H9 (cell line): ENCODE measurements around the gene ANK3. TPM values are rescaled to one million over a fixed set of nuclear protein-coding genes. Genes with fewer than 3 reads are reported as not detected.

Source experiments
- DNase-seq: peaks from one replicate; pipeline ENCODE4 v3.0.0-alpha.2; 2017
- H2AFZ ChIP-seq: one replicate; pipeline ENCODE4 v1.6.1; 2013; ENCODE audit warnings: mild to moderate bottlenecking, low read length, control low read depth, moderate library complexity
- H2AK5ac ChIP-seq: 2 replicates; pipeline ENCODE4 v1.6.1; 2013; ENCODE audit warnings: low read length, control low read depth, mixed read lengths; ENCODE audit not compliant: insufficient read length
- H2BK120ac ChIP-seq: one replicate; pipeline ENCODE4 v1.6.1; 2013; ENCODE audit warnings: low read depth, mild to moderate bottlenecking, low read length, control low read depth, inconsistent platforms; ENCODE audit not compliant: poor library complexity, severe bottlenecking
- H2BK12ac ChIP-seq: 2 replicates; pipeline ENCODE4 v1.6.1; 2013; ENCODE audit warnings: low read length, control low read depth, mixed read lengths, low read depth; ENCODE audit not compliant: insufficient read length
- H2BK15ac ChIP-seq: 2 replicates; pipeline ENCODE4 v1.6.1; 2013; ENCODE audit warnings: low read depth, low read length, control low read depth
- H2BK20ac ChIP-seq: one replicate; pipeline ENCODE4 v1.6.1; 2013; ENCODE audit warnings: low read depth, mild to moderate bottlenecking, low read length, control low read depth, inconsistent platforms; ENCODE audit not compliant: poor library complexity, severe bottlenecking
- H2BK5ac ChIP-seq: 2 replicates; pipeline ENCODE4 v1.6.1; 2013; ENCODE audit warnings: low read length, control low read depth, mixed read lengths; ENCODE audit not compliant: insufficient read length
- H3K14ac ChIP-seq: 2 replicates; pipeline ENCODE4 v1.6.1; 2013; ENCODE audit warnings: low read length, control low read depth; ENCODE audit not compliant: insufficient read depth
- H3K18ac ChIP-seq: 2 replicates; pipeline ENCODE4 v1.6.1; 2013; ENCODE audit warnings: low read depth, mild to moderate bottlenecking, mixed read lengths, low read length, control low read depth; ENCODE audit not compliant: insufficient read length
- H3K23ac ChIP-seq: 2 replicates; pipeline ENCODE4 v1.6.1; 2013; ENCODE audit warnings: low read length, control low read depth, mixed read lengths, low read depth; ENCODE audit not compliant: insufficient read length
- H3K23me2 ChIP-seq: 2 replicates; pipeline ENCODE4 v1.6.1; 2013; ENCODE audit warnings: low read depth, mild to moderate bottlenecking, mixed read lengths, low read length, control low read depth; ENCODE audit not compliant: insufficient read length, poor library complexity, severe bottlenecking
- H3K27ac ChIP-seq: 2 replicates; pipeline ENCODE4 v1.5.1; 2013; ENCODE audit warnings: low read length, control low read depth, mixed read lengths, low read depth; ENCODE audit not compliant: insufficient read length
- H3K27me3 ChIP-seq: 2 replicates; pipeline ENCODE4 v1.6.1; 2013; ENCODE audit warnings: low read length, control low read depth, inconsistent platforms; ENCODE audit not compliant: insufficient read depth
- H3K4ac ChIP-seq: 2 replicates; pipeline ENCODE4 v1.6.1; 2013; ENCODE audit warnings: low read depth, mild to moderate bottlenecking, control low read depth, inconsistent platforms, low read length, moderate library complexity
- H3K4me1 ChIP-seq: 2 replicates; pipeline ENCODE4 v1.6.1; 2013; ENCODE audit warnings: low read length, control low read depth, inconsistent platforms; ENCODE audit not compliant: insufficient read depth
- H3K4me2 ChIP-seq: 2 replicates; pipeline ENCODE4 v1.6.1; 2013; ENCODE audit warnings: low read length, control low read depth, mixed read lengths; ENCODE audit not compliant: insufficient read length, insufficient read depth
- H3K56ac ChIP-seq: 2 replicates; pipeline ENCODE4 v1.6.1; 2013; ENCODE audit warnings: low read depth, mild to moderate bottlenecking, mixed read lengths, low read length, control low read depth; ENCODE audit not compliant: insufficient read length
- H3K79me1 ChIP-seq: 2 replicates; pipeline ENCODE4 v1.6.1; 2013; ENCODE audit warnings: low read depth, mild to moderate bottlenecking, moderate library complexity, low read length, control low read depth, inconsistent platforms; ENCODE audit not compliant: insufficient read depth, poor library complexity, severe bottlenecking
- H3K79me2 ChIP-seq: 2 replicates; pipeline ENCODE4 v1.6.1; 2013; ENCODE audit warnings: low read length, control low read depth, inconsistent platforms; ENCODE audit not compliant: insufficient read depth
- H3K9ac ChIP-seq: 2 replicates; pipeline ENCODE4 v1.6.1; 2013; ENCODE audit warnings: low read length, control low read depth, mixed read lengths; ENCODE audit not compliant: insufficient read length; ENCODE audit errors: extremely low read depth
- H3K9me3 ChIP-seq: one replicate; pipeline ENCODE4 v1.6.1; 2013; ENCODE audit warnings: low read depth, low read length, inconsistent platforms; ENCODE audit not compliant: control insufficient read depth
- H3T11ph ChIP-seq: one replicate; pipeline ENCODE4 v1.6.1; 2013; ENCODE audit warnings: mild to moderate bottlenecking, low read length, control low read depth, inconsistent platforms
- H4K20me1 ChIP-seq: one replicate; pipeline ENCODE4 v1.6.1; 2013; ENCODE audit not compliant: control insufficient read depth, insufficient read length, insufficient read depth
- H4K5ac ChIP-seq: 2 replicates; pipeline ENCODE4 v1.6.1; 2013; ENCODE audit warnings: low read depth, mild to moderate bottlenecking, mixed read lengths, low read length, control low read depth; ENCODE audit not compliant: insufficient read length
- H4K8ac ChIP-seq: replicated peaks from 2 replicates; pipeline ENCODE4 v1.6.1; 2013; ENCODE audit warnings: low read length, control low read depth, mixed read lengths, low read depth; ENCODE audit not compliant: insufficient read length
- H4K91ac ChIP-seq: 2 replicates; pipeline ENCODE4 v1.6.1; 2013; ENCODE audit warnings: low read depth, mild to moderate bottlenecking, moderate library complexity, mixed read lengths, low read length, control low read depth; ENCODE audit not compliant: insufficient read length
- H3K27ac Mint-ChIP-seq, 3 experiments: 2 replicates in 2 of 3; 3 replicates in 1 of 3; pipeline ENCODE4 v1.8.0; 2020 to 2021; ENCODE audit warnings: mixed read lengths in 3 of 3, mild to moderate bottlenecking in 1 of 3, moderate library complexity in 1 of 3
- H3K27me3 Mint-ChIP-seq: 2 replicates; pipeline ENCODE4 v1.8.0; 2021; ENCODE audit warnings: low read depth, mild to moderate bottlenecking, moderate library complexity, mixed read lengths
- H3K36me3 Mint-ChIP-seq, 3 experiments: 2 replicates in 2 of 3; 3 replicates in 1 of 3; pipeline ENCODE4 v1.8.0; 2020 to 2021; ENCODE audit warnings: low read depth in 3 of 3, mixed read lengths in 3 of 3; ENCODE audit not compliant: insufficient read depth in 1 of 3
- H3K4me1 Mint-ChIP-seq, 2 experiments: 2 replicates each; pipeline ENCODE4 v1.8.0; 2020; ENCODE audit warnings: mixed read lengths in 2 of 2
- H3K4me3 Mint-ChIP-seq, 2 experiments: 2 replicates in 1 of 2; 3 replicates in 1 of 2; pipeline ENCODE4 v1.8.0; 2020 to 2021; ENCODE audit warnings: mild to moderate bottlenecking in 2 of 2, mixed read lengths in 2 of 2, moderate library complexity in 1 of 2
- H3K9me3 Mint-ChIP-seq, 2 experiments: 2 replicates in 1 of 2; 3 replicates in 1 of 2; pipeline ENCODE4 v1.8.0; 2020; ENCODE audit warnings: mild to moderate bottlenecking in 2 of 2, mixed read lengths in 2 of 2, moderate library complexity in 1 of 2
- WGBS: extraction: QIAGEN DNeasy Blood & Tissue Kit; methylation state at CpG from one replicate; pipeline ENCODE4 v1.1.7; 2013; ENCODE audit warnings: missing lambda C conversion rate, low lambda C conversion rate, mixed read lengths; ENCODE audit not compliant: insufficient read length; ENCODE audit errors: extremely low coverage; 5-methylcytosine and 5-hydroxymethylcytosine counted together
- total RNA-seq: library from RNA; stranded (reverse); gene quantifications from 2 replicates; pipeline ENCODE4 v1.2.1, GENCODE V29; 2021
- TF ChIP-seq, protein P1 (sequence below): fragments of 200-600 bp; sonication (generic); conservative IDR thresholded peaks from 3 replicates; pipeline ENCODE4 v1.8.0; 2021; ENCODE audit warnings: antibody characterized with exemption, mild to moderate bottlenecking

The ANK3 gene
- total RNA-seq, 1 experiment from 2014 or later = 59.6 TPM

DNA sequence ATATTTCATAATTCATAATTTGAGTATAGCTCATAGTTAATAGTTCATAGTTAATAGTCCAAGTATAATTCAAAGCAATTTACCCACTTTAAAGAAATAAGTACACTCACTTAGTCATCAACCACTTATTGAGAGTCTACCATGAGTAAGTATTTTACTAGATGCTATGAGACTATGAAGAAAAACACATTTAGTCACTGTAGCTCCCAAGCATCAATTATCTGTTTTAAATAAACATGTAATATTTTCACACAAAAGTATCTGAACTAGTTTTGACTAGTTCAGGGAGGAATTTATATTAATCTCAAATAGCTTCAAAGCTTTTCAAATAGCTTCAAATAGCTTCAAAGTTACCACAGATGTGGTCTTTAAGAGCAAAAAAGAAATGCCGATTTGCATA lies 119.2 kb downstream of the ANK3 start:
- no peak for DNase-seq
- Mint-ChIP-seq H3K27ac (no peak overlapping the region), H3K4me3 (no peak overlapping the region), H3K4me1 (no peaks in the 10 kb centered on the region), H3K9me3 (no peaks in the 10 kb centered on the region), H3K36me3 (no peaks in the 10 kb centered on the region), H3K27me3 (no peaks in the 10 kb centered on the region)
- H4K91ac ChIP-seq = no peak overlapping the region
- no peaks in the 10 kb centered on the region for H3K4me1 ChIP-seq
- no CpG with 5 or more reads among the region's 1 CpG for WGBS
- H3K56ac ChIP-seq = no peak overlapping the region
- H3K14ac ChIP-seq = no peak overlapping the region
- H3T11ph ChIP-seq = no peak overlapping the region
- no peak overlapping the region for H3K27ac ChIP-seq
- no peak overlapping the region for H2AK5ac ChIP-seq
- H2BK15ac ChIP-seq = no peak overlapping the region
- no peaks in the 10 kb centered on the region for H3K9me3 ChIP-seq
- H2BK5ac ChIP-seq = no peak overlapping the region
- H4K8ac ChIP-seq = no peak overlapping the region
- TF ChIP-seq, protein P1, sequence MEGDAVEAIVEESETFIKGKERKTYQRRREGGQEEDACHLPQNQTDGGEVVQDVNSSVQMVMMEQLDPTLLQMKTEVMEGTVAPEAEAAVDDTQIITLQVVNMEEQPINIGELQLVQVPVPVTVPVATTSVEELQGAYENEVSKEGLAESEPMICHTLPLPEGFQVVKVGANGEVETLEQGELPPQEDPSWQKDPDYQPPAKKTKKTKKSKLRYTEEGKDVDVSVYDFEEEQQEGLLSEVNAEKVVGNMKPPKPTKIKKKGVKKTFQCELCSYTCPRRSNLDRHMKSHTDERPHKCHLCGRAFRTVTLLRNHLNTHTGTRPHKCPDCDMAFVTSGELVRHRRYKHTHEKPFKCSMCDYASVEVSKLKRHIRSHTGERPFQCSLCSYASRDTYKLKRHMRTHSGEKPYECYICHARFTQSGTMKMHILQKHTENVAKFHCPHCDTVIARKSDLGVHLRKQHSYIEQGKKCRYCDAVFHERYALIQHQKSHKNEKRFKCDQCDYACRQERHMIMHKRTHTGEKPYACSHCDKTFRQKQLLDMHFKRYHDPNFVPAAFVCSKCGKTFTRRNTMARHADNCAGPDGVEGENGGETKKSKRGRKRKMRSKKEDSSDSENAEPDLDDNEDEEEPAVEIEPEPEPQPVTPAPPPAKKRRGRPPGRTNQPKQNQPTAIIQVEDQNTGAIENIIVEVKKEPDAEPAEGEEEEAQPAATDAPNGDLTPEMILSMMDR = no peak
- H3K79me1 ChIP-seq = no peaks in the 10 kb centered on the region
- H3K9ac ChIP-seq = no peak overlapping the region
- no peaks in the 10 kb centered on the region for H3K79me2 ChIP-seq
- no peak overlapping the region for H2BK12ac ChIP-seq
- no peak overlapping the region for H3K4ac ChIP-seq
- H3K27me3 ChIP-seq = no peaks in the 10 kb centered on the region
- H3K4me2 ChIP-seq = no peak overlapping the region
- H2BK20ac ChIP-seq = no peak overlapping the region
- no peaks in the 10 kb centered on the region for H3K23me2 ChIP-seq
- no peaks in the 10 kb centered on the region for H4K20me1 ChIP-seq
- no peak overlapping the region for H4K5ac ChIP-seq
- H3K23ac ChIP-seq = no peak overlapping the region
- no peak overlapping the region for H3K18ac ChIP-seq
- H2BK120ac ChIP-seq = no peak overlapping the region
- no peak overlapping the region for H2AFZ ChIP-seq
